ENCODE data around the gene KCNAB2. TPM values are rescaled to one million over a fixed set of nuclear protein-coding genes. Genes with fewer than 3 reads are reported as not detected.

The KCNAB2 gene
- total RNA-seq, 1 donor from 2014 or later: 3.6 TPM

GRCh38 chr1:6111991-6112689 lies 66.5 kb downstream of the KCNAB2 start:
- no peak for ATAC-seq

- no peak for ATAC-seq
These were observed 67.0 kb downstream of the KCNAB2 start for GRCh38 chr1:6112690-6113005.

GRCh38 chr1:6113116-6113515 lies 67.4 kb downstream of the KCNAB2 start:
- ATAC-seq: no peak

DNA sequence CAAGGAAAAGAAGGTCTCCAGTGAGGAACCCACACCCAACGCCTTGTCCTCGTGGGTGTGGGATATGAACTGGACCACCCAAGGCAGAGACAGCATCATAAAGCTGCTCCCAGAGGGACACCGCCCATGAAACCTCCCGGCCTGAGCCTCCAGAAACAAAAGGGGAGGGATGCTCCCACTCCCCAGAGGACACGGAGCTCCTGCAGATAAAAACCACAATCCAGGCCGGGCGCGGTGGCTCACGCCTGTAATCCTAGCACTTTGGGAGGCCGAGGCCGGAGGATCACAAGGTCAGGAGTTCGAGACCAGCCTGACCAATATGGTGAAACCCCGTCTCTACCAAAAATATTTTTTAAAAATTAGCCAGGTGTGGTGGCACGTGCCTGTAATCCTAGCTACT lies 68.1 kb downstream of the KCNAB2 start:
- no peak for ATAC-seq

DNA sequence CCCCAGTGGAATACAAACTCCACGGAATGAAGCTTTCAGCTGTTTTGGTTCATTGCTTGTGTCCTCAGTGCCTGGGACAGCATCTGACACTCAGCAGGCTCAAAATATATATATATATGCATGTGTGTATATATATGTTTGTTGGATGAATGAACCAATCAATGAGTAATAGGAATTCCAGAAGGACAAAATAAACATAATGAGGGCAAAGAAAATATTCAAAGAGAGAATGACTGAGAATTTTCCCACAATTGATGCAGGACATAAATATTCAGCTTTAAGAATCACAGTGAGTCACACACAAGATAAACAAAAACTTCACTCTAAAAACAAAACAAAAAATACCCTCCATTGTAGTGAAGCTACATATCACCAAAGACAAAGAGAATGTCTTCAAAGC lies 70.4 kb downstream of the KCNAB2 start:
- ATAC-seq: no peak

- no peak for ATAC-seq
These were observed 71.4 kb downstream of the KCNAB2 start for GRCh38 chr1:6117064-6117463.

DNA sequence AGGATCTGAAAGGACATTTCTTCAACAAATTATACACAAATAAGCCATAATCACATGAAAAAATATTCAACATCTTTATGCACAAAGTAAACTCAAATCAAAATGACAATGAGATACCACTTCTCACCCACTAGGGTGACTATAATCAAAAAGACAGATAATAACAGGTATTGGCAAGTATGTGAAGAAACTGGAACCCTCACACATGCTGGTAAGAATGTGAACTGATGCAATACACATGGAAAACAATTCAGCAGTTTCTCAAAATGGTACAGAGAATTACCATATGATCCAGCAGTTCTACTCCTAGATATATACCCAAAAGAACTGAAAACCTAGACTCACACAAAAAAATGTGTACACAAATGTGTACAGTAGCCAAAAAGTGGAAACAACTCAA lies 71.9 kb downstream of the KCNAB2 start:
- no peak for ATAC-seq

- no peak for ATAC-seq
These were observed 72.7 kb downstream of the KCNAB2 start for GRCh38 chr1:6118415-6118814.

GRCh38 chr1:6121021-6121421 lies 75.3 kb downstream of the KCNAB2 start:
- no peak for ATAC-seq

DNA sequence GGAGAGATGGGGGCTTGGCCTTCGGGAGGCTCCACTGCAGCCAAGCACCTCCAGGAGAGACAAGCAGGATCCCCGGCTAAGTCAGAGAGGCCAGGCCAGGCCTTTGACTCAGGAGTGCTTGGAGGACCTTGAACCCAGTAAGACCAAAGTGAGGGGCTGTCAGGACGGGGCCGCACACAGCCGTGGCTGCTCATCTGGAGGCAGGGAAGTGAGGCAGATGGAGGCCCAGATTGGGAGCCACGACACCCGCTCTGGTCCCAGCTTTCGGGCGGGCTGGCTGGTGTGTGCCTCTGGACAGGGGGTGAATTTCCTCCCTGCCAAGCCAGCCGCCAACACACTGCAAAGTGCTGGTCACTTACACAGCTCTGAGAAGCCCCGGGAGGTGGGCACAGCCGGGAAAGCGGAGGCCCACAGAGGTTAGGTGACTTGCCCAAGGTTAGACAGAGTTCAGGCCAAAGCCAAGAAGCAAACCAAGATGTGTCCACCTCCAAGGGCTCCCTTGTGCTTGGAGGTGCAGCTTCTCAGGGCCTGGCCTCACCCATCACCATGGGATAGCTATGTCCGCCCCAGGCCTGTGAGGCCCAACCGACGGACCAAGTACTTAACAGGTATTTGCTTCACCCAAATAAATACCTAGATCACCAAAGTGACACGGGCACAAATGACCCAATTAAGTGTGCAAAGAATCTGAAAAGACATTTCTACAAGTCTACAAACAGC lies 76.1 kb downstream of the KCNAB2 start:
- ATAC-seq: no peak

GRCh38 chr1:6123083-6123482 lies 77.4 kb downstream of the KCNAB2 start:
- ATAC-seq: no peak

DNA sequence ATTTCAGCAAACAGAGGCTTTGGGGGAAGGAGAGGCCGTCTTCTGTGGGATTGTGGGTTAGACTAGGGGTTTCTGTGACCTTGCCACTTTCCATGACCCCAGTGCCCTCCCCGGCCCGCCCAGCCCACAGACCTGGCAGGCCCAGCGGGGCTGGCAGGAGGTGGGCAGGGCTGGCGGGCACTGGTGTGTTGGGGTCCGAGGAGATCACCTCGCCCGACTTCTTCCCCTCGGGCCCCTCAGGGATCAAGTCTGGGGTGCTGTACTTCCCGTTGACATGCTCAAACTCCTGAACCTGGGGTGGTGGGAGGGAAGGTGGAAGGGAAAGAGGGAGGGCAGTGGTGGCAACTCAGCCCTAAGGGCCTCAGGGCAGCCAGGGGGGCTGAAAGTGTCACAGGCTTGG lies 78.1 kb downstream of the KCNAB2 start:
- ATAC-seq: no peak

DNA sequence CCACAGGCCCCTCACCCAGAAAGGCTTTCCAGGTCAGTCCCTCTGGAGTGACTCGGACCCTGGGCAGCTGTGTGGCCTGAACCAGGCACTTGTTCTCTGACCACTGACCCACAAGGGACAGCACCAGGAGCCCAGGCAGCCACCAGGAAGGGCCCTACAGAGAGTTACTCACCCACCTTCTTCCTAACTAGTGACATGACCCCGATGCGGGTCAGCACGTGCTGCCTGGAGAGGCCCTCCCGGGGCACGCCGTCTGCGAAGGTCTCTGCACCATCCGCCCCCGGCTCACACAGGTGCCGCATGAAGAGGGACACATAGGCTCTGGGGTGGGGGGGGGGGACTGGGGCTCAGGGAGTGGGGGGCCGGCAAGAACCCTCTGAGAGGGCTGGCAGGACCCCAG lies 78.7 kb downstream of the KCNAB2 start:
- ATAC-seq: no peak

DNA sequence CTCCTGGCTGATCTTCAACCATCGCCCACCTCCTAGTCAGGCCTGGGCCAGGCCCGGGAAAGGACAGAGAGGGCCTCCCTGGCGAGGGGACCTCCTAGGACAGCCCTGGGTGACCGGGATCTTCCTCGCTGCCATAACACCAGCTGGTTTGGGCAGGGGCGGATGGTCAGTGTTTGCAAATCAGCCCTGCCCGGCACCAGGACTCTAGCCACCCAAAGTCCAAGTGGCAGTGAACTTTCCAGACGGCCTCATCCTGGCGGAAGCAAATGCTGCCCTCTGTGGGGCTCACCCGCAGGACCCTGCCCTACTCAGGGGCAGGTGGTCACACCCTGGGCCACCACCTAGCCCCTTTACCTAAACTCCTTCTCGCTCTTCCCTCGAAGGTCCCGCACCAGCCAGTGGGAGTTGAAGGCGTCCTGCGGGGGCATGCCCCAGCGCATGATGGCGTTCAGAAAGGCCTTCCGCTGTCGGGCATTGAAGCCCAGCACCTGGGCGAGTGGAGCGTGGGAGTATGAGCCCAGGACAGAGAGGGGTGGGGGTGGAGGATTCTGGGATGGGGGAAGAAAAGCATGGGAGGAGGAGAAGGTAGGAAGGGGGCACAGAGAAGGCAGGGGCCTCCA lies 79.2 kb downstream of the KCNAB2 start:
- no peak for ATAC-seq

DNA sequence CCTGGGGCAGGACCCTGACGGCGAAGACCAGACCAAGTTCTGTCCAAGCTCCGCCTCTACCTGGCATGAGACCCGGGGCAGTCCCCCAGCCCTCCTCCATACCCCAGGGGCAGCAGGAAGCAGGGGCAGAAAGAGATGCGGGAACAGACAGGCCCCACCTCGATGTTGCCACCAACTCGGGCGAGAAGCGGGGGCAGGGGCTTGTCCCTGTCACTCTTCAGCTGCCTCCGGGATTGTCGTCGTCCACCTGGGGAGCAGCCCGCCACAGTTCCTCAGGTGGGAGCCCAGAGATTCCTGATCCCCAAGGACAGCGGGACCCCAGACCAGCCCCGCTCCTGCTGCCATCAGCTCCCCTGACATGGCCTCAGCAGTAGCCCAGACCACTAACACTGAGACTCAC lies 79.7 kb downstream of the KCNAB2 start:
- ATAC-seq: no peak

DNA sequence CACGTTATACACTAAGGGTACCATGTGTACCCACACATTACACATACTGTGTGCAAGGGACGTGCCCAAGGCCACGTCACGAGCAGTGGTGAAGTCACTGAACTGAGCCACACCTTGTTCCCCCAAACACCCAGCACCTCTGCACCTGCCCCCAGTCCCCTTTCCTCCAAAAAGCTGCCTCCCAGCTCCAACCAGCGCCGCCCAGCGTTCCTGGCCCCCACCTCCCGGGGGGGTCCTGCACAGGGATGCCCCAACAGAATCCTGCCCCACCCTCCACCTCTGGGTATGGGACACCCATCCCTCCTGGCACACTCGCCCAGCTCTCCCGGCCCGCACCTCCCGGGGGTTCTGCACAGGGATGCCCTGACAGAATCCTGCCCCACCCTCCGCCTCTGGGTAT lies 80.3 kb downstream of the KCNAB2 start:
- ATAC-seq: no peak

DNA sequence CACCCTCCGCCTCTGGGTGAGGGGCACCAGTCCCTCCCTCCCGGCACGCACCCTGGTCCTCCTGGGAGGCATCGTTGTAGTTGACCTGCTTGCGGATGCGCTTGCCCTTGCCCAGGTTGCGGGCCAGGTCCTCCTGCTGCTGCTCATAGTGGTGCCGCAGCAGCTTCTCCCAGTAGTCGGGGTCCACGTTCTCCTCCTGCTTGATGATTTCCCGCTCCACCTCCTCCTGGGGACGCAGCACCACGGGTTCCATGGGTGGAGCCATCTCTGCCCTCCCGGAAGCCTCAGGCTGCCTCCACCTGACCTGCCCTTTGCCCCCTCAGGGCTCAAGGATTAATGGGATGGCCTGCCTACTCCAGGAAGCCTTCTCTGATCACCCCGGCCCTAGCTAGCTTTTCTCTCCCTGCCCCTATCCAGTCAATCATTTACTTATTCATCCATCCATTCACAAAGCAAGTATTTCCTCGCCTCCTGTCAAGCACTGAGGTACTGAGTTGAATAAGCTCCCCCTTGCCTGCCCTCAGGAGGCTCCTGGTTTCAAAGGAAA lies 80.9 kb downstream of the KCNAB2 start:
- ATAC-seq: no peak

DNA sequence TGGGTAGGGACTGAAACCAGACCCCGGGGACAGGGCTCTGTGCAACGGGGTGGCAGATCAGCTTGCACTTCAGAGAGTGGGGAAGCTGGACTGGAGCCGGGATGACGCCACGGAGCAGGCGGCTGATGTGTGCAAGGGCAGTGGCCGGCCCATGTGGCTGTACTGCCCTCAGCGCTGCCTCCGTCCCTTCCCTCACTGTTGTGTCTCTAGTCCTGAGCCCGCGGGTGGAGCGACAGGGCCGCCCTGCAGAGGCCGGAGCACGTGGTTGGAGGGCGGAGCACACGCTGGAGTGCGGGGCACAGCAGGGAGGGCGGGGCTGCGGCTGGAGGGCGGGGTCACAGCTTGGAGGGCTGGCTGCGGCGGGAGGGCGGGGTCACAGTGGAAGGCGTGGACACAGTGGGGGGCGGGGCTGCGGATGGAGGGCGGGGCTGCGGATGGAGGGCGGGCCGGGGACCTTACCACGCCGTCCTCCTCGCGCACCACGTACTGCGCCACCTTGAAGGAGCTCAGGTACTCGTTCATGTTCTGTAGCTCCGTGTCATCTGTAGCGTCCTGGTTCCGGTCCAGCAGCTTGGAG lies 82.0 kb downstream of the KCNAB2 start:
- peak; percentile 90 for ATAC-seq

GRCh38 chr1:6128276-6129081 lies 82.8 kb downstream of the KCNAB2 start:
- ATAC-seq: no peak

GRCh38 chr1:6129313-6129712 lies 83.6 kb downstream of the KCNAB2 start:
- ATAC-seq: peak; percentile 17

DNA sequence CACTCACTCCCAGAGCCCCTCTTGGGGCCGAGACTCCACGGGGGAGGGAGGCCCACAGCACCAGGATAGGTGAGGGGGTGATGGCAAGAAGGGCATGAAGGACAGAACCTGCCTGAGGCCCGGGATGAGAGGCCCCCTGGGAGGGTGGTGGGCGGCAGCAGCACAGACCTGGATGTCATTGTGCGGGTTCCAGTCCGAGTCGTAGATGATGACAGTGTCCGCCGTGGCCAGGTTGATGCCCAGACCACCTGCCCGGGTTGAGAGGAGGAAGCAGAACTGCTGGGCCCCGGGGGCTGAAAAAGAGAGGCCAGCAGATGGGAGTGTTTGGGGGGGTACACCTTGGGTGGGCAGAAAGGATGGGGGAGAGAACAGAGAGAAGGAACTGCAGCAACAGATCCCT lies 84.3 kb downstream of the KCNAB2 start:
- ATAC-seq: no peak

GRCh38 chr1:6130596-6130995 lies 84.9 kb downstream of the KCNAB2 start:
- ATAC-seq: no peak

DNA sequence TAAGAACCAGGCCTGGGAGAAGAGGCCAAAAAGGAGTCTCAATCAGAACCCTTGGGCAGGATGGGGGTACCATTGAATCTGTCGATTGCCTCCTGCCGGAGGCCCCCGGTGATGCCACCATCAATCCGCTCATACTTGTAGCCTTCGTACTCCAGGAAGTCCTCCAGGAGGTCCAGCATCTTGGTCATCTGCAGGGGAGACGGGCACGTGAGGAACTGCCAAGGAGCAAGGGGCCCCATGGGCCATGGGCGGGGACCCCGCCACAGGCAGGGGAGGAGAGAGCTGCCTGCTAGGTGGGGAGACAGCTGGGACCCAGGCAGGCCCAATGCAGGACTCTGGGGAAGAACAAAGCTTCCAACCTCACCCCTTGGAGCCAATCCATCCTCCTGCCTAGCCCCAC lies 85.9 kb downstream of the KCNAB2 start:
- no peak for ATAC-seq
